ENCODE data around the gene CALCOCO2. TPM values are rescaled to one million over a fixed set of nuclear protein-coding genes. Genes with fewer than 3 reads are reported as not detected.

The CALCOCO2 gene
- total RNA-seq, 1 experiment from 2014 or later, result 66.1 TPM

DNA sequence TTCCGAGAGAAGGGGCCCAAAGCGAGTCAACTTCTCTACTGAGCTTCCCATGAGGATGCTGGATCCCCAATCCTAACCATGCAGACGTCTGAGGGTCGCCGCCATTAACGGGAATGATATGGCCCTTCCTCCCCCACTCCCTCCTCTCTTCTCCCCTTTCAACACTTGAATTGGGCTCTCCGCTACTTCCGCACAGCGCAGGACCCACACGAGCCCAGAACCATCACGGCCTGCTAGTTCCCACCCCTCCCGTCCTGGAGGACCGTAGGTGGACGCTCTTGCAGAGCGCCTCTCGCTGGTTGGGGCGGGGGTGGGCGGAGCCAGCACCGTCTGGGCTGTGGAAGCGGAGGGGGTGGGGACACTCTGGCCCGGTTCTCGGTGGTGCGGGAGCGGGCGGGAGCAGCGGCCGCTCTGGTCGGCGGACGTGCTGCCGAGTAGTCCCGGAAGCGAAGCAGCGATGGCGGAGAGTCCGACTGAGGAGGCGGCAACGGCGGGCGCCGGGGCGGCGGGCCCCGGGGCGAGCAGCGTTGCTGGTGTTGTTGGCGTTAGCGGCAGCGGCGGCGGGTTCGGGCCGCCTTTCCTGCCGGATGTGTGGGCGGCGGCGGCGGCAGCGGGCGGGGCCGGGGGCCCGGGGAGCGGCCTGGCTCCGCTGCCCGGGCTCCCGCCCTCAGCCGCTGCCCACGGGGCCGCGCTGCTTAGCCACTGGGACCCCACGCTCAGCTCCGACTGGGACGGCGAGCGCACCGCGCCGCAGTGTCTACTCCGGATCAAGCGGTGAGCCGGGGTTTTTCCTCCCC lies 77.4 kb downstream of the CALCOCO2 start, which contains the start of gene UBE2Z:
UBE2Z (plus strand) TSS at position 361 of the 797 bp plus-strand sequence; CDS start at position 458, 97 bp downstream.
- DNase-seq (ENCODE audit: low spot score), result peak; percentile 98
- in situ Hi-C loops (cut with HindIII; ENCODE audit: low sequenced_read_pairs), result no loop called here

DNA sequence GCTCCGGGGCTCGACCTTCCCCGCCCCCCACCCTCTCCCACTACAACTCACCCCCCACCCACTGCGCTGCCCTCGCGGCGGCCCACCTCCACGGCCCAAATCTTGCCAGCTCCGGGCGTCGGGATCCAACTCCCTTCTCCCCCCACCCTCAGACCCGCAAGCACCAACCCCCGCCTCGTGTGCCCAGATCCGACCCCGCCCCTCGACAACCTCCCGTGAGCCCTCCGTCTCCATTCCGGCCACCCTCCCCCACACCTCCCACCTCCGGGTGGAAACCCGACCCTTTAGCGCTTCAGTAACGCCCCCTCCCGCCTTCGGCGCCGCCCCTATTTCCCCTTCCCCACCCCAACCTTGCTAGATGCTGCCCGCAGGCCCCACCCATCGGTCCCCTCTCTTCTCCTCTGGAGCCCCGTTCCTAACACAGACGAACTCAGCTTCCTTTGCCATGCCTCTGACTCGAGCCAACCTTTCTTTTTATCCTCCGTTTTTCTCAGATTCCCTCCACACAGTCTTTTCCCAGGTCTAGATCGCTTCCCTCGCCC lies 78.1 kb downstream of the CALCOCO2 start:
- DNase-seq (ENCODE audit: low spot score), result peak; percentile 45
- in situ Hi-C loops (cut with HindIII; ENCODE audit: low sequenced_read_pairs), result no loop called here

DNA sequence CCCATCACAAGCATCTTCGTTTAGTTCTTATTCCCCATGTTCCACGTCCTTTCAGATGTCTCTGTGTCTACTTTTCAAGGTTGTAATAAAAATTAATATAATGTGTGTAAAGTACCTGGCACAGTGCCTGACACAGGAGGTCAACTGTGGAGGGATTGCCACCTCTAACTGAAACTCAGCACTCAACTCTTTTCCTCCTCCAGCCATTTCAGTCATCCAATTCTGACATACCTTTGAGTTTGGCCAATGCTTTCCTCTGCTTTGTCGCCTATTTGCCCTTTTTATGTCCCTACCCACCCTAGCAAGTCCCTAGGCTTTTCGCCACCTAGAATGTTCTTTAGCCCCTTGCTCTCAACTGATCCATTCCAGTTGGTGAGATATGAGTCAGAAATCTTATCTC lies 78.9 kb downstream of the CALCOCO2 start:
- in situ Hi-C loops (cut with HindIII; ENCODE audit: low sequenced_read_pairs), result no loop called here
- DNase-seq (ENCODE audit: low spot score), result no peak

DNA sequence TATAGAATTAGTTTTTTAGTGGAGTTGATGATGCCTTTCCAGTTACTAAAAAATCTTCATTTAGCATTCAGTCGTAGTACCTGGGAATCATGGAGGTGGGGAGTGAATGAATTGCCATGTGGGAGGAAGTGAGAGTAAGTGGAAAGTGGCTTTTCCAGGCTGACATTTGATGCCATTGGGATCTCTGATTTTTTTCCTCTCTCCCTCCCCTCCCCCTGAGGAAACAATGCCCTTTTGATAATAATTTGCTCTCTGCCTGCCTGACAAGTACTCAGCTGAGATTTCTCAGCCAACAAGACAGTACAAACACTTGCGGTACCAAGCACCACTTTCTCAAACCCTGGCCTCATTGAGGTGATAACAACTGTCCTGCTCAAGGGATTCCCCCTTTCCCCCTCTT lies 79.5 kb downstream of the CALCOCO2 start:
- no peak for DNase-seq (ENCODE audit: low spot score)
- in situ Hi-C loops (cut with HindIII; ENCODE audit: low sequenced_read_pairs), result no loop called here

DNA sequence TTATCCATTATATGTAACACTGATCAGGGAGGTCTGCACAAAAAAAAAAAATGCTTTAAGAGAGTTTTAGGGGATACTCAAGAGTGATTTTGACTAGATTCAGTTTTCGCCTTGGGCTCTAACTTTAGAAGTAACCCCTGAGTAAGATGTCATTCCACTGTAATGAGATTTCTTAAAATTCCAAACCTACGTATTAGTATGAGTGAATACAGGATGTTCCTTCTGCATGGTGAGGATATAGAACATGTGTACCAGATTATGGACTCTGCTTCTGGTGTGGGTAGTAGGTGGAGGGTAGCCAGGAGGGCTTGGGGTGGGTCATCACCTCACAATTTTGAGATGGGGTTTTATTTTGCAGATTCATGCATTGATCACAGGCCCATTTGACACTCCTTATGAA lies 81.6 kb downstream of the CALCOCO2 start:
- in situ Hi-C loops (cut with HindIII; ENCODE audit: low sequenced_read_pairs), result no loop called here
- DNase-seq (ENCODE audit: low spot score), result no peak

Other genes with a start within 250 kb of the CALCOCO2 start
- 0.74 and 12.0 TPM in 2 replicates for gene HOXB3, start 240.8 kb upstream of the CALCOCO2 start, total RNA-seq (2014; rRNA removed; shearing (Covaris generic))
- gene HOXB5, start 237.3 kb upstream of the CALCOCO2 start, total RNA-seq (2014; rRNA removed; shearing (Covaris generic)), result 1.7 TPM in 1 of 2 replicates, not detected in the other
- 0.92 and 2.0 TPM in 2 replicates for gene HOXB6, start 226.0 kb upstream of the CALCOCO2 start, total RNA-seq (2014; rRNA removed; shearing (Covaris generic))
- 9.1 and 12.8 TPM in 2 replicates for gene HOXB7, start 220.0 kb upstream of the CALCOCO2 start, total RNA-seq (2014; rRNA removed; shearing (Covaris generic))
- 0.10 TPM in 1 of 2 replicates, not detected in the other for gene HOXB8, start 215.7 kb upstream of the CALCOCO2 start, total RNA-seq (2014; rRNA removed; shearing (Covaris generic))
- gene HOXB9, start 204.7 kb upstream of the CALCOCO2 start, total RNA-seq (2014; rRNA removed; shearing (Covaris generic)), result 1.8 and 4.1 TPM in 2 replicates
- gene PRAC1, start 108.5 kb upstream of the CALCOCO2 start, total RNA-seq (2014; rRNA removed; shearing (Covaris generic)), result 8.2 TPM in 1 of 2 replicates, not detected in the other
- 9.5 and 42.2 TPM in 2 replicates for gene PRAC2, start 107.8 kb upstream of the CALCOCO2 start, total RNA-seq (2014; rRNA removed; shearing (Covaris generic))
- 54.8 and 60.5 TPM in 2 replicates for gene HOXB13, start 102.3 kb upstream of the CALCOCO2 start, total RNA-seq (2014; rRNA removed; shearing (Covaris generic))
- 6.9 and 9.4 TPM in 2 replicates for gene TTLL6, start 13.8 kb upstream of the CALCOCO2 start, total RNA-seq (2014; rRNA removed; shearing (Covaris generic))
- 62.0 and 83.3 TPM in 2 replicates for gene ATP5MC1, start 61.8 kb downstream of the CALCOCO2 start, total RNA-seq (2014; rRNA removed; shearing (Covaris generic))
- gene UBE2Z, start 77.4 kb downstream of the CALCOCO2 start, total RNA-seq (2014; rRNA removed; shearing (Covaris generic)), result 71.2 and 71.3 TPM in 2 replicates
- 206 and 275 TPM in 2 replicates for gene SNF8, start 113.8 kb downstream of the CALCOCO2 start, total RNA-seq (2014; rRNA removed; shearing (Covaris generic))
- gene GIP, start 137.6 kb downstream of the CALCOCO2 start, total RNA-seq (2014; rRNA removed; shearing (Covaris generic)), result 0.20 and 1.5 TPM in 2 replicates
- 63.0 and 86.2 TPM in 2 replicates for gene IGF2BP1, start 166.3 kb downstream of the CALCOCO2 start, total RNA-seq (2014; rRNA removed; shearing (Covaris generic))